Osteoblast (primary cell): ENCODE data around the gene CYP1B1. TPM values are rescaled to one million over a fixed set of nuclear protein-coding genes. Genes with fewer than 3 reads are reported as not detected.

ENCODE experiments used
- DNase-seq: peaks from one replicate; pipeline ENCODE4 v3.0.0; 2011; ENCODE audit warnings: low spot score, mixed read lengths; ENCODE audit not compliant: insufficient read length; ENCODE audit errors: missing footprints
- H2AFZ ChIP-seq: 2 replicates; pipeline ENCODE4 v1.6.0; 2011; ENCODE audit warnings: mild to moderate bottlenecking, low read length
- H3K27ac ChIP-seq: 2 replicates; pipeline ENCODE4 v1.5.1; 2011; ENCODE audit warnings: mild to moderate bottlenecking, low read depth, low read length, moderate library complexity
- H3K27me3 ChIP-seq: 2 replicates; pipeline ENCODE4 v1.6.0; 2012; ENCODE audit warnings: mild to moderate bottlenecking, control low read depth, inconsistent platforms, low read length, moderate library complexity; ENCODE audit not compliant: insufficient read depth
- H3K36me3 ChIP-seq: 2 replicates; pipeline ENCODE4 v1.5.1; 2011; ENCODE audit warnings: mild to moderate bottlenecking, low read length, control low read depth, moderate library complexity; ENCODE audit not compliant: insufficient read depth
- H3K4me1 ChIP-seq: 2 replicates; pipeline ENCODE4 v1.5.1; 2011; ENCODE audit warnings: mild to moderate bottlenecking, low read length, control low read depth, moderate library complexity; ENCODE audit not compliant: insufficient read depth
- H3K4me2 ChIP-seq: 2 replicates; pipeline ENCODE4 v1.6.0; 2011; ENCODE audit warnings: mild to moderate bottlenecking, low read length; ENCODE audit not compliant: insufficient read depth
- H3K4me3 ChIP-seq: fragments of 200-600 bp; sonication (generic); 3 replicates; pipeline ENCODE4 v1.5.1; 2012; ENCODE audit warnings: mild to moderate bottlenecking, low read length, inconsistent platforms; ENCODE audit not compliant: insufficient read depth
- H3K79me2 ChIP-seq: 2 replicates; pipeline ENCODE4 v1.6.0; 2012; ENCODE audit warnings: mild to moderate bottlenecking, low read length, control low read depth, inconsistent platforms; ENCODE audit not compliant: insufficient read depth
- H3K9me3 ChIP-seq: 2 replicates; pipeline ENCODE4 v1.5.1; 2011; ENCODE audit warnings: low read depth, low read length, control low read depth
- H4K20me1 ChIP-seq: 2 replicates; pipeline ENCODE4 v1.6.0; 2012; ENCODE audit warnings: mild to moderate bottlenecking, low read length, control low read depth; ENCODE audit not compliant: insufficient read depth
- total RNA-seq: library from RNA; depleted of rRNA; stranded (reverse); fragments of >200 nt; gene quantifications from 2 replicates; pipeline ENCODE4 v1.2.3, GENCODE V29; 2012
- TF ChIP-seq, protein P1 (sequence below): IDR thresholded peaks from 2 replicates; pipeline ENCODE4 v1.5.1; 2011; ENCODE audit warnings: mild to moderate bottlenecking, low read depth, low read length, moderate library complexity; ENCODE audit errors: extremely low read depth

CYP1B1 gene
- total RNA-seq, 1 donor = 827 TPM

DNA sequence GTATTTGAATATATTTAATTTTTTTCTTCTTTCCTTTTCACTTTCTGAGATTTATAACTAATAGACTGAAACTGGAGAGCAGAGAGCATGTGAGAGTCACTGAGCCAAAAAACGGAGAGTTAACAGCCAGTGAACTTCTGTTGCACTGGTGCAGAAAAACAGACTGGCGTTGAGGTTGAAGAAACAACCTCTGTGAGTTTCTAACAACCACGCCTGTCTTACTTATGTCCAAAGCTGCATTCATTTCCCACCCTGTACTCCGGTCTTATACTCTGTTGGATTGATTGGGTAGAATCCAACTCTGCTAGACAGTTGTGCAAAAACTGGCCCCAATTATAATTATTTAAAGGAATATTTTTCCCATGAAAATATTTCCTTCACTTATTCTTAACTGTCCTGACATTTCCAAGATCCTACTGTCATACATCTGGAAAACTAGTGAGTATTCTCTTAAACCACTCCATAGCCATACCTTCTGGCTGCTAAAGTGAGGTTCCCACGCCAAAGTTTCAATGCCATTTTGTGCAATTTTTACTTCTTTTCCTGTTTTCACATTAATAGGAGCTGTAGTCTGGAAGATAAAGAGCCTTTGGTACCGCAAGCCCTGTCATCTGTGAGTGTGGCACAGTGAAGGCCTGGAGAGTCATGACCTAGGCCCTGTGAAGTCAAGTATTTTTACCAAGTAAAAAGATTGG lies 9.4 kb downstream of the CYP1B1 start:
- H3K27ac ChIP-seq = no peak overlapping the region
- TF ChIP-seq, protein P1, sequence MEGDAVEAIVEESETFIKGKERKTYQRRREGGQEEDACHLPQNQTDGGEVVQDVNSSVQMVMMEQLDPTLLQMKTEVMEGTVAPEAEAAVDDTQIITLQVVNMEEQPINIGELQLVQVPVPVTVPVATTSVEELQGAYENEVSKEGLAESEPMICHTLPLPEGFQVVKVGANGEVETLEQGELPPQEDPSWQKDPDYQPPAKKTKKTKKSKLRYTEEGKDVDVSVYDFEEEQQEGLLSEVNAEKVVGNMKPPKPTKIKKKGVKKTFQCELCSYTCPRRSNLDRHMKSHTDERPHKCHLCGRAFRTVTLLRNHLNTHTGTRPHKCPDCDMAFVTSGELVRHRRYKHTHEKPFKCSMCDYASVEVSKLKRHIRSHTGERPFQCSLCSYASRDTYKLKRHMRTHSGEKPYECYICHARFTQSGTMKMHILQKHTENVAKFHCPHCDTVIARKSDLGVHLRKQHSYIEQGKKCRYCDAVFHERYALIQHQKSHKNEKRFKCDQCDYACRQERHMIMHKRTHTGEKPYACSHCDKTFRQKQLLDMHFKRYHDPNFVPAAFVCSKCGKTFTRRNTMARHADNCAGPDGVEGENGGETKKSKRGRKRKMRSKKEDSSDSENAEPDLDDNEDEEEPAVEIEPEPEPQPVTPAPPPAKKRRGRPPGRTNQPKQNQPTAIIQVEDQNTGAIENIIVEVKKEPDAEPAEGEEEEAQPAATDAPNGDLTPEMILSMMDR = no peak
- H3K9me3 ChIP-seq = no peaks in the 10 kb centered on the region
- H3K27me3 ChIP-seq = no peaks in the 10 kb centered on the region
- no peak overlapping the region for H2AFZ ChIP-seq
- no peaks in the 10 kb centered on the region for H4K20me1 ChIP-seq
- no peak for DNase-seq
- H3K4me3 ChIP-seq = no peak overlapping the region
- H3K4me1 ChIP-seq = peaks cover 26% of the 10 kb centered on the region
- H3K4me2 ChIP-seq = peak overlapping the region; percentile 16
- peaks cover 5% of the 10 kb centered on the region for H3K79me2 ChIP-seq
- peaks cover 49% of the 10 kb centered on the region for H3K36me3 ChIP-seq

DNA sequence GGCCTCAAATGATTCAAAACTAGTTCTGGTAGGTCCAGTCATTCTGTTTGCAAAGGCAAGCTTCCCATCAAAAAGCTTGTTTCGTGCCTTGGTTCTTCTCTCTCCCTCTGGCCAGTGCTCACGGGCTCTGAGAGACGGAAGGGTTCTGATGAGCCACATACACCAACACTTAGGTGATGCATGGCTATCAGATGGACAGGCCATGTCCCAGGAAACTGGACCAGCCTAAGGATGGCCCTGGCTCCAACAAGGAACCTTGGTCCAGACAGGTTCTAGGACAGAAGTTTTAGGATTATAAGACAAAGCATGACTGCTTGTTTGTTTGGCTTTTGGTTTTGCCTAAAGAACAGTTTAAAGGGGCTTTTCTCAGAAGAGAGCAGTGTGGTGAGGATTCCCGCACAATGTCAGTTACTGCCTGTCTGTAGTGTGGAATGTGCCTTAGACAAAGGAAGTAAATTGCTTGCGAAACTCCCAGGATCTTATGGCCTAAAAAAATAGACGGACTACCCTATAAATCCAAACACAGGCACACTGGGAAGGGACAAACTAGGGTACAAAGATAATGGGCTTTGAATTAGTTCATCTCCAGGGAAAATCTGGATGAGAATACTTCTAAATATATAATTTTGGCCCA lies 10.3 kb downstream of the CYP1B1 start:
- Histone ChIP-seq H4K20me1 (no peaks in the 10 kb centered on the region), H3K4me2 (no peak overlapping the region), H3K27ac (no peak overlapping the region), H3K27me3 (no peaks in the 10 kb centered on the region), H3K9me3 (no peaks in the 10 kb centered on the region), H3K4me1 (peaks cover 25% of the 10 kb centered on the region), H3K36me3 (peaks cover 41% of the 10 kb centered on the region), H2AFZ (no peak overlapping the region), H3K79me2 (no peaks in the 10 kb centered on the region), H3K4me3 (no peak overlapping the region)
- TF ChIP-seq, protein P1 = no peak
- DNase-seq = no peak

DNA sequence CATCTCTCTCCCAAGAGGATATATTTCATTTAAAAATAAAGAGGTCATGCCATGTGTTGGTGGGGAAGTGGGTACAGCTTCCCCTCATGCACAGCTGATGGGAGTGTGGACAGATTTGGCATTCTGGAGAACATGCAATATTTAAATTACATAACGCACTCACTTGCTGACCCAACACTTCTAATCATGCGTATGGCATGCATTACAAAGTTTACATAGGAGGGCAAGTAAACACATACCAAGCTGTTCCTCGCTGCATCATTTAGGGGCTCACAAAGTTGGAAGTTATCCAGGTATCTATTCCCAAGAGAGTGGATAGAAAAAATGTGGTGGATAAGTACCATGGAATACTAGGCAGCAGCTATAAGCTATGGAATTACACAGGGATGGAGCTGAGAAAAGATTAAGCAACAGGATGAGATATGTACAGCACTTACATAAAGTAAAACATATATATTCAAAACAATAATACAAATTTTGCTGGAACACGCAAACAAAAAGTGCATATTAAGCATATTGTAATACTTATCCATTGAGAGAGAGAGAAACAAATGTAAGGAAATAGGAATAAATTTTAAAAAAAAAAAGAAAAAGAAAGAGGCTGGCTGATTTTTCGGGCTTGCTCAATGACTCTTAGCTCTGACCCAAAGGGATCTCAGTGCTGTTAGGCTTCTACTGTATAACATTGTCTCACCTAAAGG lies 11.0 kb downstream of the CYP1B1 start:
- DNase-seq = peak; percentile 30
- H3K36me3 ChIP-seq = peaks cover 34% of the 10 kb centered on the region
- H3K27ac ChIP-seq = no peak overlapping the region
- H3K9me3 ChIP-seq = no peaks in the 10 kb centered on the region
- H3K4me1 ChIP-seq = peaks cover 20% of the 10 kb centered on the region
- H3K4me2 ChIP-seq = no peak overlapping the region
- no peak overlapping the region for H3K4me3 ChIP-seq
- no peaks in the 10 kb centered on the region for H4K20me1 ChIP-seq
- TF ChIP-seq, protein P1 = no peak
- no peaks in the 10 kb centered on the region for H3K79me2 ChIP-seq
- H3K27me3 ChIP-seq = no peaks in the 10 kb centered on the region
- no peak overlapping the region for H2AFZ ChIP-seq
